GM12801 (cell line): Measurements from ENCODE around the gene ZNF385B.

Experiments
- CTCF ChIP-seq: IDR thresholded peaks from one replicate; pipeline ENCODE4 v1.5.1; 2011; ENCODE audit warnings: control low read depth; ENCODE audit not compliant: insufficient read length; ENCODE audit errors: extremely low read depth

Gene ZNF385B

GRCh38 chr2:179511105-179511789, 350.2 kb downstream of the ZNF385B start:
- no peak for TF ChIP-seq CTCF

- no peak for TF ChIP-seq CTCF
Observed at GRCh38 chr2:179495315-179495714, 366.1 kb downstream of the ZNF385B start.

- no peak for TF ChIP-seq CTCF
Observed at GRCh38 chr2:179488563-179488962, 372.8 kb downstream of the ZNF385B start.

GRCh38 chr2:179487010-179487731, 374.2 kb downstream of the ZNF385B start:
- TF ChIP-seq CTCF = no peak

GRCh38 chr2:179483131-179483530, 378.3 kb downstream of the ZNF385B start:
- no peak for TF ChIP-seq CTCF

- TF ChIP-seq CTCF = no peak
Observed at GRCh38 chr2:179479947-179480346, 381.5 kb downstream of the ZNF385B start.

- TF ChIP-seq CTCF = no peak
Observed at GRCh38 chr2:179478771-179479170, 382.6 kb downstream of the ZNF385B start.
